ENCODE results near the gene PLEKHJ1.

- TF ChIP-seq, protein P1, sequence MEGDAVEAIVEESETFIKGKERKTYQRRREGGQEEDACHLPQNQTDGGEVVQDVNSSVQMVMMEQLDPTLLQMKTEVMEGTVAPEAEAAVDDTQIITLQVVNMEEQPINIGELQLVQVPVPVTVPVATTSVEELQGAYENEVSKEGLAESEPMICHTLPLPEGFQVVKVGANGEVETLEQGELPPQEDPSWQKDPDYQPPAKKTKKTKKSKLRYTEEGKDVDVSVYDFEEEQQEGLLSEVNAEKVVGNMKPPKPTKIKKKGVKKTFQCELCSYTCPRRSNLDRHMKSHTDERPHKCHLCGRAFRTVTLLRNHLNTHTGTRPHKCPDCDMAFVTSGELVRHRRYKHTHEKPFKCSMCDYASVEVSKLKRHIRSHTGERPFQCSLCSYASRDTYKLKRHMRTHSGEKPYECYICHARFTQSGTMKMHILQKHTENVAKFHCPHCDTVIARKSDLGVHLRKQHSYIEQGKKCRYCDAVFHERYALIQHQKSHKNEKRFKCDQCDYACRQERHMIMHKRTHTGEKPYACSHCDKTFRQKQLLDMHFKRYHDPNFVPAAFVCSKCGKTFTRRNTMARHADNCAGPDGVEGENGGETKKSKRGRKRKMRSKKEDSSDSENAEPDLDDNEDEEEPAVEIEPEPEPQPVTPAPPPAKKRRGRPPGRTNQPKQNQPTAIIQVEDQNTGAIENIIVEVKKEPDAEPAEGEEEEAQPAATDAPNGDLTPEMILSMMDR (conservative IDR thresholded peaks at IDR 0.05; ENCODE audit: low read depth, low read length) = no peak
- TF ChIP-seq EZH2 (IDR thresholded peaks at IDR 0.05; ENCODE audit: low read length, unreplicated experiment) (no peak), EZH2phosphoT487 (IDR thresholded peaks at IDR 0.05; ENCODE audit: borderline replicate concordance, low read length) (no peak)
Observed at GRCh38 chr19:2246014-2246620, 10.0 kb upstream of the PLEKHJ1 start.
